ENCODE measurements around the gene DHRS9.

DHRS9 gene

DNA sequence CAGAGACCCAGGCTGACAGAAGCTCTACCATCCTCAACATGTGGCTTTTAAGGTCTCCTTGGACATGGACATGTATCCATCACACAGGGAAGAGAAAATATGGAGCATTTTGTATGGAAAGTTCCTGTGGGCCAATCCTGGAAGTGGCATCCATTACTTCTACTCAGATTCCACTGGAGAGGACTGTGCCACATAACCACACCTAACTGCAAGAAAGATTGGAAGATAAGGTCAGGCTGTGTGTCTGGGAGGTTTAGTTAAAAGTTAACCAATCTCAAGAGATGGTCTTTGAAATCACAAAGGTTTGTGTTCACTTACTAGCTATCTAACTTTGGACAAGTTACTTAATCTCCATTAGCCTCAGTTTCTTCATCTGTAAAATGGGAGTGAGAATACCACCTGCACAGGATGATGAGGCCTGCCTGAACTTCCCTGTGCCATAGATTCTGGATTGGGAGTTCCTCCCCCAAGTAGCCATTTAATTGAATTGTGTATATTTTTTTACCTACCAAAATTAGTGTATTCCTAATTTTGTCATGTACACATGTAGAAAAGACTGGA lies 34.3 kb upstream of the DHRS9 start:
- DNase-seq (ENCODE audit: low read depth): no peak
- H3K4me3 ChIP-seq (ENCODE audit: low read depth, low read length): no peak overlapping the region
- TF ChIP-seq, protein P1, sequence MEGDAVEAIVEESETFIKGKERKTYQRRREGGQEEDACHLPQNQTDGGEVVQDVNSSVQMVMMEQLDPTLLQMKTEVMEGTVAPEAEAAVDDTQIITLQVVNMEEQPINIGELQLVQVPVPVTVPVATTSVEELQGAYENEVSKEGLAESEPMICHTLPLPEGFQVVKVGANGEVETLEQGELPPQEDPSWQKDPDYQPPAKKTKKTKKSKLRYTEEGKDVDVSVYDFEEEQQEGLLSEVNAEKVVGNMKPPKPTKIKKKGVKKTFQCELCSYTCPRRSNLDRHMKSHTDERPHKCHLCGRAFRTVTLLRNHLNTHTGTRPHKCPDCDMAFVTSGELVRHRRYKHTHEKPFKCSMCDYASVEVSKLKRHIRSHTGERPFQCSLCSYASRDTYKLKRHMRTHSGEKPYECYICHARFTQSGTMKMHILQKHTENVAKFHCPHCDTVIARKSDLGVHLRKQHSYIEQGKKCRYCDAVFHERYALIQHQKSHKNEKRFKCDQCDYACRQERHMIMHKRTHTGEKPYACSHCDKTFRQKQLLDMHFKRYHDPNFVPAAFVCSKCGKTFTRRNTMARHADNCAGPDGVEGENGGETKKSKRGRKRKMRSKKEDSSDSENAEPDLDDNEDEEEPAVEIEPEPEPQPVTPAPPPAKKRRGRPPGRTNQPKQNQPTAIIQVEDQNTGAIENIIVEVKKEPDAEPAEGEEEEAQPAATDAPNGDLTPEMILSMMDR (IDR thresholded peaks at IDR 0.05; ENCODE audit: low read depth, low read length, missing control alignments): no peak

DNA sequence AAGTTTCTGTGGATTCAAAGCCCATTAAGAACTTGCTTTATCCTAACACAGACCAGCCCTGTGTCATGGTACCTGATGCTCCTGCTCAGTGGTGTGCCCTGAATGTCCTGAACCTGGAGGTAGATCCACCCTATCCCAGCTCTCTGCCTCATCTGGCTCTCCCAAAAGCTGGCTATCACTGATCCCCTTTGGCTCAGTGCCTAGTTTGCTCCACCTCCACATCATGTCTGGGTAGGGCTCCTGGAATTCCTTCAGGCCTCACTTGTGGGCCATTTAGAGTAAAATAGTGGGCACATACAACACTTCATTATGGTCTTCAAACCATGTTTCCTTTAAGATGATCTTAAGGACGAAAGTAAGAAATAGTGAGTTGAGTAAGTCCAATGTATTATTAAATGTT lies 33.5 kb upstream of the DHRS9 start:
- TF ChIP-seq, protein P1 (IDR thresholded peaks at IDR 0.05; ENCODE audit: low read depth, low read length, missing control alignments): no peak
- no peak overlapping the region for H3K4me3 ChIP-seq (ENCODE audit: low read depth, low read length)
- DNase-seq (ENCODE audit: low read depth): no peak

DNA sequence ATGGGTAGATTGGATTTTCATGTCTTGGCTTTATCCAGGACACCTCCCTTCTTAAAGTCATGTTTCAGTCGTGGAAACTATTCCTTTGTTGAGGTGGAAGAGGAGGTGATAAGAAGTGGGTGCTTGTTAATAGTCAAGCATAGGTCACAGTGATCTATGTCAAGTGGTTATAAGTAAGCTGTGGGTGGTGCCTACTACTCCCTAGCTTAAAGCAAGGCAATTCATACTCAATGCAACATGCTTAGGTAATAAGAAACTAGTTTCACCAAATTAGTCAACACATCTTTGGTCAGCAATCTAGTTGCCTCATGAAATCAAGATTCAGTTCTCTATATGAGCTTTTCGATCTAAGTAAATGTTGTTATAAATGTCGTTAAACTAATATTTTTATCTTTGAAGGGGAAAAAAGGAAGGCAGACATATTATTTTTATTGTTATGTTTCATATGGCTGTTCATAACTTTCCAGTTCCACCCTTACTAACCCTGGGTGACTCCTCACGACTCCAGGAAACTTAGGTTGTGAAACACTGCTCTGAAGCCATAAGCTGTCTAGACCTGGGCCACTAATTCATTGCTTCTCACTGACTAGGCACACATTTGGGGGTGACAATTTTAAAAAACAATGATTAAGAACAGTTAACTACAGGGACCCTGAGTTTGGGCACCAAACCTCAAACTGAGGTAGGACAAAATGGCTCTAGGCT lies 32.5 kb upstream of the DHRS9 start:
- H3K4me3 ChIP-seq (ENCODE audit: low read depth, low read length): no peak overlapping the region
- no peak for DNase-seq (ENCODE audit: low read depth)
- TF ChIP-seq, protein P1 (IDR thresholded peaks at IDR 0.05; ENCODE audit: low read depth, low read length, missing control alignments): no peak

DNA sequence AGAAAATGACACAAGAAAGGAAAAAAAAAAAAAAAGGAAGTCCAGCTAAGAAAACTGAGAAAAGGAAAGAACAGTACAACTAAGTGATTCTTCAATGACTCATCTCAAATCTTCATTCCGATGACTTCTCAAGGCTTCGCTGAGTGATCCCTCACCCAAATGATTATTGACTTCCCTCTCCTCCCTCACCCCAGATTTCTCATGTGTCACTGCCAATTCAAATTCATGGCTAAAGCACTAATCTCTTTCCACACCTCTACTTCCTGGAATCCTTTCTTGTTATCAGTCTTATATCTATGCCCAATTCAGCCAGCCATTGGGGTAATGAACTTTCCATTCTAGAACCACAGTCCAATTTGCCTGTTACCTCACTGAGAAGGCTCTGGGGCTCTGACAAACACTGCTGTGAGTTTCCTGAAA lies 31.0 kb upstream of the DHRS9 start:
- no peak for DNase-seq (ENCODE audit: low read depth)
- TF ChIP-seq, protein P1 (IDR thresholded peaks at IDR 0.05; ENCODE audit: low read depth, low read length, missing control alignments): no peak
- no peak overlapping the region for H3K4me3 ChIP-seq (ENCODE audit: low read depth, low read length)

DNA sequence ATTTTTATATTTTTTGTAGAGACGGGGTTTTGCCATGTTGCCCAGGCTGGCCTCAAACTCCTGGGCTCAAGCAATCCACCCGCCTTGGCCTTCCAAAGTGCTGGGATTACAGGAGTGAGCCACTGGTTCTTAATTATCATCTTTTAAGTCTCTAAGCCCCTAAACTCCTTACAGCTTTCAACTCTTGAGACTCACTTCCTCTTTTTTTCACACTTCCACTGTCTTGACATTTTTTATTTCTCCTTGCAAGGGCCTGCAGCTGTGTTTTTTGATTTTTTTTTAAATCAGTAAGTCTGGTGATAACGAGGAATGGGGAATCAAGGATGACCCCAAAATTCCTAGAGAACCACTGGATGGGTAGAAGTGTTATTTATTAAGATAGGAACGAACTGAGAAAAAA lies 29.7 kb upstream of the DHRS9 start:
- no peak overlapping the region for H3K4me3 ChIP-seq (ENCODE audit: low read depth, low read length)
- DNase-seq (ENCODE audit: low read depth): no peak
- TF ChIP-seq, protein P1 (IDR thresholded peaks at IDR 0.05; ENCODE audit: low read depth, low read length, missing control alignments): no peak

DNA sequence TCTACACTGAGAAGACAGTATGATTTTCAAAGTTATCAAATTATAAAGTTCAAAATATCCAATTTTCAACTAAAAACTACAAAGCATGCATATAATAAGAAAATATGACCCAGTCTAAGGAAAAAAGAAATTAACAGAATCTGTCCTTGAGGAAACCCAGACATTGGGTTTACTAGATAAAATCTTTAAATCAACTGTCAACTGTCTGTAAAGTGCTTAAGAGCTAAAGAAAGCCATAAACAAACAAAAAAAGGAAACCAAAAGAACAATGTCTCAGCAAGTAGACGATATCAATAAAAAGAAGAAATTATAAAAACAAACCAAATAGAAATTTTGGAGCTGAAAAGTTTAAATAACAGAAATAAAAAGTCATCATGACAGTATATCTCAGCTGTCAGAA lies 27.8 kb upstream of the DHRS9 start:
- H3K4me3 ChIP-seq (ENCODE audit: low read depth, low read length): no peak overlapping the region
- no peak for DNase-seq (ENCODE audit: low read depth)
- TF ChIP-seq, protein P1 (IDR thresholded peaks at IDR 0.05; ENCODE audit: low read depth, low read length, missing control alignments): no peak

DNA sequence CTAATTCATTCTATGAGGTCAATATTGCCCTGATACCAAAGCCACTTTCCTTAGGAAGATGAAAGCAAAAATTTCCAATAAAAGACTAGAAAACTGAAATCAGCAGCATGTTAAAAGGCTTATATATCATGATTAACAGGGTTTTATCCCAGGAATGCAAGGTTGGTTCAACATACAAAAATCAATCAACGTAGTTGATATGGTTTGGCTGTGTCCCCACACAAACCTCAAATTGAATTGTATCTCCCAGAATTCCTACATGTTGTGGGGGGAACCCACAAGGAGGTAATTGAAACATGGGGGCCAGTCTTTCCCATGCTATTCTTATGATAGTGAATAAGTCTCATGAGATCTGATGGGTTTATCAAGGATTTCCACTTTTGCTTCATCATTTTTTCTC lies 26.5 kb upstream of the DHRS9 start:
- H3K4me3 ChIP-seq (ENCODE audit: low read depth, low read length): no peak overlapping the region
- no peak for DNase-seq (ENCODE audit: low read depth)
- TF ChIP-seq, protein P1 (IDR thresholded peaks at IDR 0.05; ENCODE audit: low read depth, low read length, missing control alignments): no peak
